ENCODE results near the gene KCNJ18.
"Not testable (repeated sequence)": the region's sequence is repeated elsewhere in the genome, so short reads cannot be mapped to it uniquely, and the experiment has no call there.

Gene KCNJ18

GRCh38 chr17:21737015-21737580 is 44.8 kb downstream of the KCNJ18 start:
- not testable (repeated sequence) for DNase-seq

GRCh38 chr17:21738241-21738640 is 45.9 kb downstream of the KCNJ18 start:
- not testable (repeated sequence) for DNase-seq

- DNase-seq: not testable (repeated sequence)
Observed at GRCh38 chr17:21738877-21739474, 46.7 kb downstream of the KCNJ18 start.

- not testable (repeated sequence) for DNase-seq
Observed at GRCh38 chr17:21739485-21739884, 47.2 kb downstream of the KCNJ18 start.

- DNase-seq: not testable (repeated sequence)
Observed at GRCh38 chr17:21740836-21741235, 48.5 kb downstream of the KCNJ18 start.

GRCh38 chr17:21741520-21741919 is 49.2 kb downstream of the KCNJ18 start:
- DNase-seq: not testable (repeated sequence)

- no peak for DNase-seq
Observed at GRCh38 chr17:21742326-21742725, 50.0 kb downstream of the KCNJ18 start.

- DNase-seq: not testable (repeated sequence)
Observed at GRCh38 chr17:21744151-21744550, 51.8 kb downstream of the KCNJ18 start.

GRCh38 chr17:21744621-21745020 is 52.3 kb downstream of the KCNJ18 start:
- DNase-seq: not testable (repeated sequence)

GRCh38 chr17:21745385-21746054 is 53.2 kb downstream of the KCNJ18 start:
- not testable (repeated sequence) for DNase-seq

- DNase-seq: not testable (repeated sequence)
Observed at GRCh38 chr17:21746415-21746814, 54.1 kb downstream of the KCNJ18 start.

GRCh38 chr17:21747195-21747915 is 55.0 kb downstream of the KCNJ18 start:
- not testable (repeated sequence) for DNase-seq

- not testable (repeated sequence) for DNase-seq
Observed at GRCh38 chr17:21748686-21749085, 56.4 kb downstream of the KCNJ18 start.

- not testable (repeated sequence) for DNase-seq
Observed at GRCh38 chr17:21749696-21750531, 57.6 kb downstream of the KCNJ18 start.

- not testable (repeated sequence) for DNase-seq
Observed at GRCh38 chr17:21751111-21751510, 58.8 kb downstream of the KCNJ18 start.
